Ascending aorta (tissue), 2 donors: ENCODE results near the gene PLEK. TPM values are rescaled to one million over a fixed set of nuclear protein-coding genes. Genes with fewer than 3 reads are reported as not detected.

Experiments
- DNase-seq, 2 donors: peaks; one replicate each; pipeline ENCODE4 v3.0.0-alpha.2; 2019; ENCODE audit warnings: low spot score in 2 of 2
- H3K27ac ChIP-seq, 2 donors: fragments of 200-600 bp; sonication (generic); one replicate each; pipeline ENCODE4 v1.5.1; 2016 to 2017; ENCODE audit warnings: mild to moderate bottlenecking in 1 of 2
- H3K27me3 ChIP-seq: fragments of 200-600 bp; sonication (generic); one replicate; pipeline ENCODE4 v1.5.1; 2017
- H3K36me3 ChIP-seq, 2 donors: fragments of 200-600 bp; sonication (generic); one replicate each; pipeline ENCODE4 v1.5.1; 2016
- H3K4me1 ChIP-seq, 2 donors: fragments of 200-600 bp; sonication (generic); one replicate each; pipeline ENCODE4 v1.5.1; 2016 to 2017; ENCODE audit warnings: mild to moderate bottlenecking in 1 of 2
- H3K4me3 ChIP-seq, 2 donors: fragments of 200-600 bp; sonication (generic); one replicate each; pipeline ENCODE4 v1.5.1; 2016 to 2017; ENCODE audit warnings: mild to moderate bottlenecking in 1 of 2
- H3K9me3 ChIP-seq, 2 donors: fragments of 200-600 bp; sonication (generic); one replicate each; pipeline ENCODE4 v1.5.1; 2016
- intact Hi-C: fragments of 100-400 bp; cut with DNase I; formaldehyde crosslinking; loops from one replicate; pipeline ENCODE4 v1.15.1; 2023
- total RNA-seq: library from RNA; depleted of rRNA; stranded (reverse); fragments of >200 nt; gene quantifications from one replicate; pipeline ENCODE4 v1.1.0, GENCODE V29; 2016
- TF ChIP-seq, protein P1 (sequence below), 3 experiments: fragments of 200-600 bp in 2 of 3; fragments of 450-650 bp in 1 of 3; sonication (generic) in 2 of 3; IDR thresholded peaks; one replicate each; pipeline ENCODE4 v1.5.1; 2016 to 2019; ENCODE audit warnings: antibody characterized with exemption in 3 of 3, mild to moderate bottlenecking in 1 of 3, moderate library complexity in 1 of 3

PLEK gene
- total RNA-seq, 1 donor from 2014 or later: 1.5 TPM

- TF ChIP-seq, protein P1, sequence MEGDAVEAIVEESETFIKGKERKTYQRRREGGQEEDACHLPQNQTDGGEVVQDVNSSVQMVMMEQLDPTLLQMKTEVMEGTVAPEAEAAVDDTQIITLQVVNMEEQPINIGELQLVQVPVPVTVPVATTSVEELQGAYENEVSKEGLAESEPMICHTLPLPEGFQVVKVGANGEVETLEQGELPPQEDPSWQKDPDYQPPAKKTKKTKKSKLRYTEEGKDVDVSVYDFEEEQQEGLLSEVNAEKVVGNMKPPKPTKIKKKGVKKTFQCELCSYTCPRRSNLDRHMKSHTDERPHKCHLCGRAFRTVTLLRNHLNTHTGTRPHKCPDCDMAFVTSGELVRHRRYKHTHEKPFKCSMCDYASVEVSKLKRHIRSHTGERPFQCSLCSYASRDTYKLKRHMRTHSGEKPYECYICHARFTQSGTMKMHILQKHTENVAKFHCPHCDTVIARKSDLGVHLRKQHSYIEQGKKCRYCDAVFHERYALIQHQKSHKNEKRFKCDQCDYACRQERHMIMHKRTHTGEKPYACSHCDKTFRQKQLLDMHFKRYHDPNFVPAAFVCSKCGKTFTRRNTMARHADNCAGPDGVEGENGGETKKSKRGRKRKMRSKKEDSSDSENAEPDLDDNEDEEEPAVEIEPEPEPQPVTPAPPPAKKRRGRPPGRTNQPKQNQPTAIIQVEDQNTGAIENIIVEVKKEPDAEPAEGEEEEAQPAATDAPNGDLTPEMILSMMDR (IDR thresholded peaks at IDR 0.05): no peak
- Histone ChIP-seq H3K27me3 (no peaks in the 10 kb centered on the region), H3K9me3 (no peaks in the 10 kb centered on the region), H3K4me1 (no peaks in the 10 kb centered on the region), H3K36me3 (no peaks in the 10 kb centered on the region), H3K27ac (no peak overlapping the region), H3K4me3 (no peak overlapping the region)
- DNase-seq: no peak
- intact Hi-C loops: no loop called here
Observed at GRCh38 chr2:68426848-68427579, 61.9 kb downstream of the PLEK start.

DNA sequence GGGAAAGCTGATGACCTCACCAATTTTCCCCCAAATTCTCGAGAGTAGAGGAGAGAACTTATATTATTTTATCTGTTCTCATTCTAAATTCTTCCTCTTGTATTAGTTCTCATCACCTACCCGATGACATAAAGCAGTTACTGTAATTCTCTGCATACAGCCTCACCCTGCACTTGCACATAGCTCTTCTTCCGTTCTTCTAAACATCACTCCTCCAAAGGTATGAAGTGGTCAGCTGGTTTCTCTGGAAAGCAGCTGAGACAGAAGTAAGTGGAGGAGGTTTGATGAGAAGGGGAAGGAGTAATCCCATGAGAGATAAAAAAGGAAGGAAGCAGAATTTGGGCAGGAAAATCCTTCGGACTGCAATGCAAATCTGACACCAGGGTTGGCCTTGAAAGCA lies 63.0 kb downstream of the PLEK start:
- Histone ChIP-seq H3K4me1 (no peaks in the 10 kb centered on the region), H3K4me3 (no peak overlapping the region), H3K36me3 (no peaks in the 10 kb centered on the region), H3K9me3 (no peaks in the 10 kb centered on the region), H3K27me3 (no peaks in the 10 kb centered on the region), H3K27ac (no peak overlapping the region)
- intact Hi-C loops: no loop called here
- no peak for DNase-seq
- TF ChIP-seq, protein P1 (IDR thresholded peaks at IDR 0.05): no peak

DNA sequence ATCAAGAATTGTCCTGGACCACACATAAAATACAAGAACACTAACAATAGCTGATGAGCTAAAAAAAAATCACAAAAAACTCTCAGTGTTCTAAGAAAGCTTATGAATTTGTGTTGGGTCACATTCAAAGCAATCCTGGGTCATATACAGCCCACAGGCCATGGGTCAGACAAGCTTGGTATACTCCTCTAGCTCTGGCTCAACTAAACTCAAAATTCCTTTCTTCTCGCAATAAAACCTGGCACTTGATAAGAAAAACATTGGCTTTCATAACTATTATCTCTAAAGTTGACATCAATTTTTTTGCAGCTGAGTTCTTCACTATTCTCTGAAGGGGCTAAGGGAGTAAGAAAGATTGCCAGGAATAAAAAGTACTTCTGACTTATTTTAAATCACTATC lies 63.7 kb downstream of the PLEK start:
- no peaks in the 10 kb centered on the region for H3K36me3 ChIP-seq
- H3K27me3 ChIP-seq: no peaks in the 10 kb centered on the region
- no peak overlapping the region for H3K4me3 ChIP-seq
- H3K27ac ChIP-seq: no peak overlapping the region
- intact Hi-C loops: no loop called here
- TF ChIP-seq, protein P1 (IDR thresholded peaks at IDR 0.05): no peak
- no peak for DNase-seq
- no peaks in the 10 kb centered on the region for H3K9me3 ChIP-seq
- no peaks in the 10 kb centered on the region for H3K4me1 ChIP-seq

DNA sequence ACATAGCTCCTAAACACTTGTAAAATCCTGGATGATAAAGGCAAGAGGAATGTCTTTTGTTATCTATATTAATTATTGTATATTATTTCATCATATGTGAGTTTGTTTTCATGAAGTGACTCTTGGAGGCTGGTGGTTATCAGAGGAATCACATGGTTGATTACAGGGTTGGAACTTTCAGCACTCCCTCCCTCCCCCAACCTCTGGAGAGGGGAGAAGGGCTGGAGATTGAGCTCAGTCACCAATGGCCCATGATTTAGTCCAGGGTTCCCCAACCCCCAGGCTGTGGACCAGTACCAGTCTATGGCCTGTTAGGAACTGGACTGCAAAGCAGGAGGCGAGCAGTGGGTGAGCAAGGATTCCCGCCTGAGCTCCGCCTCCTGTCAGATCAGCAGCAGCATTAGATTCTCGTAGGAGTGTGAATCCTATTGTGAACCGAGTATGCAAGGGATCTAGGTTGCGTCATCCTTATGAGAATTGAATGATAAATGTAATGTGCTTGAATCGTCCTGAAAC lies 64.3 kb downstream of the PLEK start:
- Histone ChIP-seq H3K4me3 (no peak overlapping the region), H3K9me3 (no peaks in the 10 kb centered on the region), H3K27ac (no peak overlapping the region), H3K4me1 (no peaks in the 10 kb centered on the region), H3K36me3 (no peaks in the 10 kb centered on the region), H3K27me3 (no peaks in the 10 kb centered on the region)
- DNase-seq: no peak
- intact Hi-C loops: no loop called here
- TF ChIP-seq, protein P1 (IDR thresholded peaks at IDR 0.05): no peak

- peaks cover 0 to 3% of the 10 kb centered on the region in 2 donors for H3K4me1 ChIP-seq
- no peak overlapping the region for H3K4me3 ChIP-seq
- intact Hi-C loops: no loop called here
- H3K27ac ChIP-seq: no peak overlapping the region
- TF ChIP-seq, protein P1 (IDR thresholded peaks at IDR 0.05): no peak
- no peaks in the 10 kb centered on the region for H3K36me3 ChIP-seq
- H3K9me3 ChIP-seq: no peaks in the 10 kb centered on the region
- no peak for DNase-seq
- no peaks in the 10 kb centered on the region for H3K27me3 ChIP-seq
Observed at GRCh38 chr2:68431316-68431972, 66.4 kb downstream of the PLEK start.
